GM12878 (cell line): ENCODE results near the gene CFC1.
"Not testable (repeated sequence)": the region's sequence is repeated elsewhere in the genome, so short reads cannot be mapped to it uniquely, and the experiment has no call there.

Source experiments
- BHLHE40 ChIP-seq, 2 experiments: fragments of 450-650 bp in 1 of 2; IDR thresholded peaks; 2 replicates each; pipeline ENCODE4 v1.6.1; 2011 to 2017; ENCODE audit warnings: low read depth in 2 of 2, borderline replicate concordance in 1 of 2, improper control_type of control experiment in 1 of 2, low read length in 1 of 2, mild to moderate bottlenecking in 1 of 2
- EZH2 ChIP-seq: IDR thresholded peaks from 2 replicates; pipeline ENCODE4 v1.6.1; 2012; ENCODE audit warnings: low read depth, mild to moderate bottlenecking, control low read depth, inconsistent platforms, low read length, borderline replicate concordance; ENCODE audit not compliant: control insufficient read depth
- POLR2A ChIP-seq: IDR thresholded peaks from 2 replicates; pipeline ENCODE4 v1.6.1; 2011; ENCODE audit warnings: low read depth, mild to moderate bottlenecking, low read length
- POLR2AphosphoS5 ChIP-seq: IDR thresholded peaks from 2 replicates; pipeline ENCODE4 v1.6.1; 2011; ENCODE audit warnings: mild to moderate bottlenecking, low read length, inconsistent platforms
- RFX5 ChIP-seq: IDR thresholded peaks from 2 replicates; pipeline ENCODE4 v1.6.1; 2011; ENCODE audit warnings: low read depth, low read length, improper control_type of control experiment
- TAF1 ChIP-seq: IDR thresholded peaks from 2 replicates; pipeline ENCODE4 v1.6.1; 2011; ENCODE audit warnings: mild to moderate bottlenecking, low read depth, low read length, borderline replicate concordance
- ZNF207 ChIP-seq: fragments of 450-650 bp; IDR thresholded peaks from 2 replicates; pipeline ENCODE4 v1.6.1; 2014; ENCODE audit warnings: antibody characterized with exemption, mild to moderate bottlenecking, borderline replicate concordance

GRCh38 chr2:130556441-130556840, 42.9 kb downstream of the CFC1 start:
- TF ChIP-seq ZNF207; TAF1; EZH2; BHLHE40 (IDR thresholded peaks at IDR 0.05; ENCODE audit: borderline replicate concordance in 1 of 2, low read depth in 2 of 2, low read length in 1 of 2); RFX5; POLR2A; POLR2AphosphoS5: not testable (repeated sequence)
